NCI-H82 treated with DMSO at 0.1 percent for 48 hours (cell line): ENCODE data around the gene KLHL26.

ENCODE experiments used
- DNase-seq: peaks from one replicate; lab custom pipeline; 2025; ENCODE audit not compliant: unreplicated experiment; lab: John Stamatoyannopoulos, UW

Gene KLHL26

GRCh38 chr19:18712981-18713380 is 76.2 kb downstream of the KLHL26 start:
- DNase-seq: no peak

GRCh38 chr19:18713550-18714117 is 76.8 kb downstream of the KLHL26 start:
- DNase-seq: no peak

GRCh38 chr19:18715416-18715815 is 78.6 kb downstream of the KLHL26 start:
- no peak for DNase-seq

GRCh38 chr19:18716857-18717256 is 80.0 kb downstream of the KLHL26 start:
- no peak for DNase-seq

- DNase-seq: no peak
Measured at GRCh38 chr19:18717601-18718000, 80.8 kb downstream of the KLHL26 start.

- DNase-seq: no peak
Measured at GRCh38 chr19:18718015-18718526, 81.2 kb downstream of the KLHL26 start.

- no peak for DNase-seq
Measured at GRCh38 chr19:18718846-18719458, 82.1 kb downstream of the KLHL26 start.

- DNase-seq: no peak
Measured at GRCh38 chr19:18719541-18719940, 82.7 kb downstream of the KLHL26 start.
